Stimulated activated memory B cell treated with anti-CD40 and anti-IgM and Interleukin-4, amounts not matched to agents 10 μg/mL and 1 μg/mL and 100 μg/mL, for 72 hours (primary cell): ENCODE results near the gene EEF2.

Experiments used
- ATAC-seq: fragments of 150-1000 bp; cut with Tn5 transposase; 2 replicates; pipeline ENCODE4 v1.10.0; 2021
- H3K27ac Mint-ChIP-seq: one replicate; pipeline ENCODE4 v1.8.0; 2022; ENCODE audit warnings: mild to moderate bottlenecking, mixed read lengths
- H3K27me3 Mint-ChIP-seq: one replicate; pipeline ENCODE4 v1.8.0; 2022; ENCODE audit warnings: mixed read lengths
- H3K36me3 Mint-ChIP-seq: one replicate; pipeline ENCODE4 v1.8.0; 2022; ENCODE audit warnings: mixed read lengths
- H3K4me1 Mint-ChIP-seq: one replicate; pipeline ENCODE4 v1.8.0; 2022; ENCODE audit warnings: mixed read lengths
- H3K4me3 Mint-ChIP-seq: one replicate; pipeline ENCODE4 v1.8.0; 2022; ENCODE audit warnings: mild to moderate bottlenecking, moderate library complexity, mixed read lengths
- H3K9me3 Mint-ChIP-seq: one replicate; pipeline ENCODE4 v1.8.0; 2022; ENCODE audit warnings: mixed read lengths

EEF2 gene

DNA sequence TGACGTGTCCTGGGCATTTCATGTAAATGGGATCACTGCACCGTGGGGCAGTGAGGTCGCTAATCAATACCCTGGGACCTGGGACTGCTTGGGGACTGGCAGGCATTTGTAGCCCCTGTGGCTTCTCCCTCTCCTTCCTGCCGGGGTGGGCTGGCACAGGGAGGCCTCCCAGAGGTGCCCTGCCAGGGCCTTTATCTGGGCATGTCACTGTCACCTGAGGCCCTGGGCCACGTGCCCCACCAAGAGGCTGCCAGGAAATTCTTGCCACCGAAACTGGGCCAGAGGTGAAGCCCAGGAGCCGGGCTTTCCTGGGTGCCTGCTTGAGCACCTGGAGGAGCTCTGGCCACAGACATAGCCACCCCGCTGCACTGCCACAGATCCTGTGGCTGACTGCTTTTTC, 54.2 kb downstream of the EEF2 start:
- Mint-ChIP-seq H3K36me3 (no peaks in the 10 kb centered on the region), H3K4me3 (no peak overlapping the region), H3K4me1 (no peaks in the 10 kb centered on the region), H3K9me3 (peaks cover 3% of the 10 kb centered on the region), H3K27ac (no peak overlapping the region), H3K27me3 (peaks cover 66% of the 10 kb centered on the region)
- no peak for ATAC-seq
